Upper lobe of left lung (tissue), 4 donors: ENCODE measurements around the gene TERT.

Experiments used
- EP300 ChIP-seq, 4 donors: sonication (generic); formaldehyde crosslinking; IDR thresholded peaks; one replicate each; pipeline ENCODE4 v1.5.1; 2017; ENCODE audit warnings: antibody characterized with exemption in 4 of 4, control low read depth in 2 of 4
- POLR2A ChIP-seq, 4 donors: fragments of 450-650 bp; IDR thresholded peaks; one replicate each; pipeline ENCODE4 v1.5.1; 2016 to 2017; ENCODE audit warnings: antibody characterized with exemption in 4 of 4, mild to moderate bottlenecking in 2 of 4
- POLR2AphosphoS5 ChIP-seq, 2 donors: sonication (generic); formaldehyde crosslinking; IDR thresholded peaks; one replicate each; pipeline ENCODE4 v1.5.1; 2017; ENCODE audit warnings: antibody characterized with exemption in 2 of 2
- TF ChIP-seq, protein P1 (sequence below), 6 experiments: fragments of 450-650 bp in 4 of 6; fragments of 200-600 bp in 2 of 6; sonication (generic) in 2 of 6; IDR thresholded peaks; one replicate each; pipeline ENCODE4 v1.5.1; 2016 to 2019; ENCODE audit warnings: antibody characterized with exemption in 6 of 6

DNA sequence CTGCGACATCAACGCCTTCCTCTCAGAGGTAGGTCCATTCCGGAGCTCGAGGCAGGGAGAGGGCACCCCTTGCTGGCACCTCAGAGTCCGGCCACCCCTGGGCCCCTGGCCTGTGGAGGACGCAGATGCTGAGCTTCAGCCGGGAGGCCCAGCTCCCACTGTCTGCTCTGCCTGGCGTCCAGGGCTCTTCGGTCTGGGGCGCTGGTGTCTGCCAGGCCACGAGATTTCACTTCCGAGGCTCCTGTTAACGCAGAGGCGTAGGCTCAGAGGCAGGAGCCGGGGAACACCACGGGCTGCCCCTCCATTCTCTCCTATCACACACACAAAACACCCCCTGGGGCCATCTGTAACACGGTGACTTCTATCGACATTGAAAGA, 78.0 kb downstream of the TERT start:
- TF ChIP-seq POLR2AphosphoS5 (IDR thresholded peaks at IDR 0.05): no peak
- no peak for TF ChIP-seq POLR2A (IDR thresholded peaks at IDR 0.05)
- TF ChIP-seq, protein P1, sequence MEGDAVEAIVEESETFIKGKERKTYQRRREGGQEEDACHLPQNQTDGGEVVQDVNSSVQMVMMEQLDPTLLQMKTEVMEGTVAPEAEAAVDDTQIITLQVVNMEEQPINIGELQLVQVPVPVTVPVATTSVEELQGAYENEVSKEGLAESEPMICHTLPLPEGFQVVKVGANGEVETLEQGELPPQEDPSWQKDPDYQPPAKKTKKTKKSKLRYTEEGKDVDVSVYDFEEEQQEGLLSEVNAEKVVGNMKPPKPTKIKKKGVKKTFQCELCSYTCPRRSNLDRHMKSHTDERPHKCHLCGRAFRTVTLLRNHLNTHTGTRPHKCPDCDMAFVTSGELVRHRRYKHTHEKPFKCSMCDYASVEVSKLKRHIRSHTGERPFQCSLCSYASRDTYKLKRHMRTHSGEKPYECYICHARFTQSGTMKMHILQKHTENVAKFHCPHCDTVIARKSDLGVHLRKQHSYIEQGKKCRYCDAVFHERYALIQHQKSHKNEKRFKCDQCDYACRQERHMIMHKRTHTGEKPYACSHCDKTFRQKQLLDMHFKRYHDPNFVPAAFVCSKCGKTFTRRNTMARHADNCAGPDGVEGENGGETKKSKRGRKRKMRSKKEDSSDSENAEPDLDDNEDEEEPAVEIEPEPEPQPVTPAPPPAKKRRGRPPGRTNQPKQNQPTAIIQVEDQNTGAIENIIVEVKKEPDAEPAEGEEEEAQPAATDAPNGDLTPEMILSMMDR (IDR thresholded peaks at IDR 0.05): no peak
- TF ChIP-seq EP300 (IDR thresholded peaks at IDR 0.05): no peak
